NT2/D1 (cell line): ENCODE results near the gene IGSF23.

Experiments
- DNase-seq: peaks from one replicate; pipeline ENCODE4 v3.0.0-alpha.2; 2011; ENCODE audit warnings: low read depth, low spot score
- H3K27me3 ChIP-seq: 2 replicates; pipeline ENCODE4 v1.6.0; 2011; ENCODE audit warnings: mild to moderate bottlenecking; ENCODE audit not compliant: insufficient read length, insufficient read depth
- H3K36me3 ChIP-seq: 2 replicates; pipeline ENCODE4 v1.6.1; 2011; ENCODE audit warnings: mild to moderate bottlenecking, low read length, mixed read lengths; ENCODE audit not compliant: insufficient read depth, insufficient read length
- H3K4me1 ChIP-seq: 2 replicates; pipeline ENCODE4 v1.5.1; 2011; ENCODE audit not compliant: insufficient read depth, insufficient read length
- H3K4me3 ChIP-seq: 2 replicates; pipeline ENCODE4 v1.5.1; 2011; ENCODE audit warnings: low read depth; ENCODE audit not compliant: insufficient read length
- H3K9ac ChIP-seq: 2 replicates; pipeline ENCODE4 v1.6.0; 2011; ENCODE audit warnings: low read depth; ENCODE audit not compliant: insufficient read length
- H3K9me3 ChIP-seq: 2 replicates; pipeline ENCODE4 v1.5.1; 2011; ENCODE audit warnings: mild to moderate bottlenecking, low read length; ENCODE audit not compliant: insufficient read depth
- SUZ12 ChIP-seq: IDR thresholded peaks from 2 replicates; pipeline ENCODE4 v1.6.1; 2011; ENCODE audit not compliant: insufficient read length, insufficient read depth; ENCODE audit errors: extremely low read depth
- YY1 ChIP-seq: IDR thresholded peaks from 2 replicates; pipeline ENCODE4 v1.6.1; 2011; ENCODE audit not compliant: insufficient read length, insufficient read depth
- ZNF274 ChIP-seq: IDR thresholded peaks from 2 replicates; pipeline ENCODE4 v1.6.1; 2011; ENCODE audit warnings: mild to moderate bottlenecking, low read depth, low read length

The IGSF23 gene, protein sequence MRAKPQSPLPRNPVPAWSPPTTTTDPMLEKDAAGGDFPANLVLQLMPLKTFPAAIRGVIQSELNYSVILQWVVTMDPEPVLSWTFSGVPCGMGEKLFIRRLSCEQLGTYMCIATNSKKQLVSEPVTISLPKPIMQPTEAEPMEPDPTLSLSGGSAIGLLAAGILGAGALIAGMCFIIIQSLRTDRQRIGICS

DNA sequence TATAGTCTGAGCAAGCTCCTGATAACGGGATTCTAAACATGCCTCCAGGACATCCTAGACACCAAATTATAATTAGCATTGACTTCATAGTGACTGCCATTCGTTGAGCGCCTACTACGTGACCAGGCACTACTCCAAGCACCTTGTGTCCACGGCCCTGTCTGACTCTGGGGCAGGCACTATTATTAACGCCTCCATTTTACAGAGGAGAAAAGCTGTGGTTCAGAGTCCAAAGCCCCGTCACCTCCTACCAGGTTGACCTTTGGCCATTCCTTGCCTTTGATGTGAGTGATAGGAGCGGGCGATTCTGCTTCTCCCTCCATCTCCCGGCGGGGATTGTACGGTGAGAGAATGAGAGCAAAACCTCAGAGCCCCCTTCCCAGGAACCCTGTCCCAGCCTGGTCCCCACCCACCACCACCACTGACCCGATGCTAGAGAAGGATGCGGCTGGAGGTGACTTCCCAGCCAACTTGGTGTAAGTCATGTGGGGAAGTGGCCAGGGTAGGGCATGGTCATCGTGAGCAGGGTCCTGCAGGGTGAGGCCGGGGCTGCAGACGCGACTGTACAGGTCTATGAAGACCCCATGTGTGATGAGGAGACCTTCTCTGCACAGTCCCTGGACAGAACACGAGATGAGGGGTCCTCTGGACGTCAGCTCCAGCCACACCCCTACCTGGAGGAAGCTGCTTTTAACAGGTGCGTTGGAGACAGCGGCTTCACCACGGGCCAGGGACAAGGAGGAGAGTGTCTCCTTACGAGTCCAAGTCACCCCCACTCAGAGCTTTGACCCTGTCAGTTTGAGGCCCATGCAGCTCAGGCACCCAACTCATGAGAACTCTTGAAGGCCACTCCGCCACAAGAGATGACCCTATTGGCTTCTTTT is at the start of gene IGSF23:
IGSF23 (plus strand) TSS at position 269 of the 884 bp plus-strand sequence; CDS start at position 352, 83 bp downstream.
- Histone ChIP-seq H3K4me3 (no peak within 1 kb of the TSS), H3K27me3 (no peaks in the 10 kb centered on the region), H3K36me3 (no peaks in the 10 kb centered on the region), H3K4me1 (no peaks in the 10 kb centered on the region), H3K9ac (no peak within 1 kb of the TSS), H3K9me3 (no peaks in the 10 kb centered on the region)
- no peak for DNase-seq
- no peak for TF ChIP-seq SUZ12
- no peak for TF ChIP-seq YY1
- TF ChIP-seq ZNF274 = no peak

DNA sequence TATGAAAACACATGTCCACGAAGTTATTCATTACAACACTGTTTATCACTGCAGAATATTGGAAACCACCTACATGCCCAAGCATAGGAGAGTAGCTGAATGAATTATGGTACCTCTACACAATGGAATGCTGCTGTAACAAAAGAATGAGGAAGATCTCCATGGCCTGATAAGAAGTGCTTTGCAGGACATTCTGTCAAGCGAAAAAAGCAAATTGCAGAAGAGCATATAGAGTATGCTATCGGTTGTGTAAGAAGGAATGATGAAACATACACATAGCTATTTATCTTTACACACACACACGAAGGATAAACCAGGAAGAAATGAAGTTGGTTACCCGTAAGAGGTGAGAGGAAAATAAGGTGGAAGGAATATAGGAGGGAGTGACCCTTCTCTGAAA is 46.4 kb upstream of the IGSF23 start:
- Histone ChIP-seq H3K36me3 (no peaks in the 10 kb centered on the region), H3K4me3 (no peak overlapping the region), H3K27me3 (no peaks in the 10 kb centered on the region), H3K9ac (no peak overlapping the region), H3K4me1 (peaks cover 4% of the 10 kb centered on the region), H3K9me3 (no peaks in the 10 kb centered on the region)
- TF ChIP-seq ZNF274 (no peak), SUZ12 (no peak), YY1 (no peak)
- no peak for DNase-seq

DNA sequence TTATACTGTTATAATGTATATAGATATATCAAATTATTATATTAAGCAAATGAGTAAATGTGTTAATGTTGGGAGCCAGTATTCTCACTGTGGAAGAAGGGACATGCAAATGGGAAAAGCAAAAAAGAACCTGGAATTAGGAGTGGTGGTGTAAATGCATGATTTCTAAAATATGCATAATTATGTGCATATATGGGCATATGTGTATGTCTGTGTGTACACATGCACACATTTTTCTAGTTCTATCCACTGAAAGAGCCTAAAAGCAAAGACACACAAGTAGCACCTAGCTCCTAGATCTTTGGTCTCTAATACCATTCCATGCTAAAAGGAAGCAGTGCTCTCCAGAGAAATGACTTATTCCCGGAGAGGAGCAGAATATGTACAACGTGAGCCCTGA is 45.6 kb upstream of the IGSF23 start:
- H3K9me3 ChIP-seq = no peaks in the 10 kb centered on the region
- peaks cover 4% of the 10 kb centered on the region for H3K4me1 ChIP-seq
- no peak for DNase-seq
- no peak for TF ChIP-seq ZNF274
- TF ChIP-seq YY1 = no peak
- no peak for TF ChIP-seq SUZ12
- no peak overlapping the region for H3K4me3 ChIP-seq
- no peak overlapping the region for H3K9ac ChIP-seq
- H3K27me3 ChIP-seq = no peaks in the 10 kb centered on the region
- no peaks in the 10 kb centered on the region for H3K36me3 ChIP-seq

DNA sequence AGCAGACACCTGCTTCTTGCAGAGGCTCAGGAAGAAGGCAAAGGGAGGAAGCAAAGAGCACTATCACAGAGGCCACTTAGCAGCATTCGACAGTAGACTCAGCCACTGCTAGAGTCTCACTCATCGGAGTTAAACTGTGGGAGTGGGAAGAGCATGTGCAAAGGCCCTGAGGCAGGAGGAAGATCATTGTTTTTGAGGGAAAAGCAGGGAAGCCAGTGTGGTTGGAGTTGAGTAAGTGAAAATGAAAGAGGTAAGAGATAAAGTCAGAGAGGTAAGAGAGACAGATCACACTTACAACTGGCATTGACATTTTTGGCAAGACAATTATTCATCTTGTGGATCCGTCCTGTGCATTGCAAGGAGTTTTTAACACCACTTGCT is 42.8 kb upstream of the IGSF23 start:
- no peak for DNase-seq
- no peak overlapping the region for H3K9ac ChIP-seq
- H3K36me3 ChIP-seq = no peaks in the 10 kb centered on the region
- H3K4me3 ChIP-seq = no peak overlapping the region
- no peaks in the 10 kb centered on the region for H3K27me3 ChIP-seq
- H3K4me1 ChIP-seq = peaks cover 4% of the 10 kb centered on the region
- TF ChIP-seq ZNF274 = no peak
- no peak for TF ChIP-seq SUZ12
- TF ChIP-seq YY1 = no peak
- no peaks in the 10 kb centered on the region for H3K9me3 ChIP-seq

DNA sequence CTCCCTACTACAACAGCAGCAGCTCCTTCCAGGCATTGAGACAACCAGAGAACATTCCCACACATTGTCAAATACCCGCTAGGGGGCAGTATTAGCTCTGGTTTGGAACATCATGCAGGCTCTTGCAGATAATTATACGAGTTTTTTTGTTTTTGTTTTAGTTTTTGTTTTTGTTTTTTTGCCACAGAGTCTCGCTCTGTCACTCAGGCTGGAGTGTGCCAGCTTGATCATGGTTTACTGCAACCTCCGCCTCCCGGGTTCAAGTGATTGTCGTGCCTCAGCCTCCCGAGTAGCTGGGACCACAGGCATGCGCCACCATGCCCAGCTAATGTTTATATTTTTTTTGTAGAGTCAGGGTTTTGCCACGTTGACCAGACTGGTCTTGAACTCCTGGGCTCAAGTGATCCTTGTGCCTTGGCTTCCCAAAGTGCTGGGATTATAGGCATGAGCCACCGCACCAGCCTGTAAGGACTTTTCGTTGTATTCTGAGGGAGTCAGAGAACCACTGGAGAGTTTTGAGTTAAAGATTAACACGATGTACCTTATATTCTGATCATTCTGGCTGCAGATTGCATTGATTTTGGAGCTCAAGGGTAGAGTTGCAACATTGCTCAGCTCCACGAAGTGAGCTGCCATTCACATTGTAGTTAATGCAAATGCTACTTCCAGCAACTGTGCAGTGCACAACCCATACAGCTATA is 42.2 kb upstream of the IGSF23 start:
- Histone ChIP-seq H3K4me3 (no peak overlapping the region), H3K4me1 (peaks cover 4% of the 10 kb centered on the region), H3K9me3 (no peaks in the 10 kb centered on the region), H3K9ac (no peak overlapping the region), H3K36me3 (no peaks in the 10 kb centered on the region), H3K27me3 (no peaks in the 10 kb centered on the region)
- TF ChIP-seq YY1 (no peak), ZNF274 (no peak), SUZ12 (no peak)
- peak; percentile 55 for DNase-seq

DNA sequence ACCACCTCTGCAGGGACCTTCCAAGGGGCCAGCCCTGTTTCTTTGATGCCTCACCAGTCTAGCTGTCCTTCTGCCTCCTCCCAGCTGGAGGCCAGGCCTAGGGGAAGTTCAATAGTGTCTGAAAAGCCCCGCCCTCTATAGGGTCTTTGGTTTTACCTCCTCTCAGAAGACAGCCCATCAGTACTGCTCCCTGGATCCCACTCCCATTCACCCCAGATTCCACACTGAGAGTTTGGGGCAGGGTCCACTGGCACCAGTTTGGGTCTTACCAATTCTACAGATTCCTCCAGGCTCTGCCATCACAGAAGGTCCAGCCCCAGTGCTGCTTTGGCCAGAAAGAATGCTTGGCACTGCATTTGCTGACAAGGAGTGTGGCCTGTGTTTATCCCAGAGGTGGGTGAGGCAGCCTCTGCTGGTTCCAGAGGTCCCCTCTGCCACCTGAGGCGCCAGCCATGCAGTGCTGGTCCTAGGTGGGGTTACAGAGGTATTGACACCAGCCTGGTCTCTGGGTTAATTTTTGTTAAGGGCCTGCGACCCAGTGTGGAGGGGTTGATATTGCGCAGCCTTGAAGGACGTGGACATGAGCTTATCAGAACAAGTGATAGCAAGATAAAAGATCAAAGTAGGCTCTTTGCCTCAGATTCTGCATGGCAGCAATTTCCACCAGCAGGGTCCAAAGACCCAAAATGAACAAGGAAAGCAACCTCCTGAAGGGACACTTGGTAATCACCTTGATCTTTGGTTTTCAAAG is 41.4 kb upstream of the IGSF23 start:
- peaks cover 4% of the 10 kb centered on the region for H3K4me1 ChIP-seq
- TF ChIP-seq SUZ12 (no peak), YY1 (no peak), ZNF274 (no peak)
- H3K4me3 ChIP-seq = no peak overlapping the region
- H3K9me3 ChIP-seq = no peaks in the 10 kb centered on the region
- H3K9ac ChIP-seq = no peak overlapping the region
- no peaks in the 10 kb centered on the region for H3K27me3 ChIP-seq
- H3K36me3 ChIP-seq = no peaks in the 10 kb centered on the region
- no peak for DNase-seq

DNA sequence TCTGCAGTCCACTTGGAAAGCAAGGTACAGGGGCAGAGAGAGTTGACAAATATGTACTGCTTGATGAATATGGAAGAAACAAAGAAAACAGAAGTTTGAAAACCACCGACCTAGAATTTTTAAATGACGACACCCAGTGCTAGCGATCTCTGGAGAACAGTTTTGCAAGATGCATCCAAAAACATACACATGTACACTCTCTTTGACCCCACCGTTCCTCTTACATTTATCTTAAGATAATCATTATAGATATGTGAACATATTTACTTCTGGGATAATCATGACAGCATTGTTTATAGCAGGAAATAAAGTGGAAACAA is 40.8 kb upstream of the IGSF23 start:
- no peaks in the 10 kb centered on the region for H3K36me3 ChIP-seq
- H3K9ac ChIP-seq = no peak overlapping the region
- TF ChIP-seq YY1 = no peak
- H3K27me3 ChIP-seq = no peaks in the 10 kb centered on the region
- no peak overlapping the region for H3K4me3 ChIP-seq
- H3K4me1 ChIP-seq = peaks cover 4% of the 10 kb centered on the region
- DNase-seq = no peak
- H3K9me3 ChIP-seq = no peaks in the 10 kb centered on the region
